ENCODE data around the gene CCDC12. TPM values are rescaled to one million over a fixed set of nuclear protein-coding genes. Genes with fewer than 3 reads are reported as not detected.

Gene CCDC12
- total and polyA plus RNA-seq, 9 of the 15 experiments (the other 6 are each of a cell fraction or from before 2014, with no cell fraction given) = 8.9 to 201 (median 86.9) TPM

- TF ChIP-seq MGA (IDR thresholded peaks at IDR 0.05) (no peak), SREBF1 (IDR thresholded peaks at IDR 0.05; ENCODE audit: borderline replicate concordance, low read depth, low read length) (0 out of 2 replicates have a peak, but pooled peaks have one; percentile 44), AFF1 (IDR thresholded peaks at IDR 0.05; ENCODE audit: low read depth in 1 of 2, partially characterized antibody in 2 of 2) (no peak), CTBP1 (IDR thresholded peaks at IDR 0.05; ENCODE audit: borderline replicate concordance) (peak; percentile 82), HIVEP1 (CRISPR knock-in tag; IDR thresholded peaks at IDR 0.05) (no peak), SAFB (IDR thresholded peaks at IDR 0.05; ENCODE audit: borderline replicate concordance, low read depth, low read length) (peak; percentile 85; the same call in 1 of the 2 replicates), HDAC1 (IDR thresholded peaks at IDR 0.05) (peak in 1 of 2 experiments; percentile 68; a peak in 1 of 4 replicates), RFX7 (CRISPR knock-in tag; IDR thresholded peaks at IDR 0.05) (no peak), ZC3H11A (IDR thresholded peaks at IDR 0.05; ENCODE audit: low read depth, low read length) (no peak), ZNF3 (CRISPR knock-in tag; IDR thresholded peaks at IDR 0.05) (no peak)
Measured at GRCh38 chr3:46895204-46895660, 81.3 kb downstream of the CCDC12 start (continued).
